CD8-positive, alpha-beta memory T cell (primary cell): ENCODE data around the gene SPATA46. TPM values are rescaled to one million over a fixed set of nuclear protein-coding genes. Genes with fewer than 3 reads are reported as not detected.

Experiments used
- CTCF ChIA-PET: fragments of 350-600 bp; sonication (Branson Sonifier 250); formaldehyde crosslinking; loops from one replicate; lab custom pipeline; 2021; ENCODE audit warnings: antibody characterized with exemption; lab: Charles Lee
- POLR2A ChIA-PET: fragments of 350-600 bp; sonication (Branson Sonifier 250); formaldehyde crosslinking; loops from one replicate; lab custom pipeline; 2021; ENCODE audit warnings: antibody characterized with exemption; lab: Charles Lee
- DNase-seq, 5 donors: peaks; one replicate each; pipeline versions ENCODE4 v3.0.0 to v3.0.0-alpha.2; 2020 to 2022; ENCODE audit warnings: mixed read lengths in 1 of 5
- H3K27ac ChIP-seq: one replicate; pipeline ENCODE4 v1.7.0; 2013; ENCODE audit warnings: low read depth, mild to moderate bottlenecking, low read length, moderate library complexity
- H3K27me3 ChIP-seq: 2 replicates; pipeline ENCODE4 v1.7.0; 2013; ENCODE audit warnings: low read length, mild to moderate bottlenecking; ENCODE audit not compliant: insufficient read depth, poor library complexity, severe bottlenecking
- H3K36me3 ChIP-seq: 2 replicates; pipeline ENCODE4 v1.7.0; 2013; ENCODE audit warnings: mild to moderate bottlenecking, low read length, moderate library complexity; ENCODE audit not compliant: insufficient read depth
- H3K4me1 ChIP-seq: 2 replicates; pipeline ENCODE4 v1.7.0; 2013; ENCODE audit warnings: mild to moderate bottlenecking, low read length, moderate library complexity; ENCODE audit not compliant: insufficient read depth
- H3K4me3 ChIP-seq: 2 replicates; pipeline ENCODE4 v1.7.0; 2013; ENCODE audit warnings: mild to moderate bottlenecking, low read length
- H3K9me3 ChIP-seq: 2 replicates; pipeline ENCODE4 v1.7.0; 2013; ENCODE audit warnings: mild to moderate bottlenecking, low read length
- H3K27ac Mint-ChIP-seq, 8 donors: one replicate each; pipeline ENCODE4 v1.8.0; 2020 to 2021; ENCODE audit warnings: mixed read lengths in 8 of 8, mild to moderate bottlenecking in 6 of 8, inconsistent platforms in 3 of 8, moderate library complexity in 3 of 8
- H3K27me3 Mint-ChIP-seq, 2 donors: one replicate each; pipeline ENCODE4 v1.8.0; 2020 to 2021; ENCODE audit warnings: mixed read lengths in 2 of 2, mild to moderate bottlenecking in 1 of 2, moderate library complexity in 1 of 2
- H3K36me3 Mint-ChIP-seq, 3 donors: one replicate each; pipeline ENCODE4 v1.8.0; 2020 to 2021; ENCODE audit warnings: mixed read lengths in 3 of 3, inconsistent platforms in 1 of 3, mild to moderate bottlenecking in 1 of 3
- H3K4me1 Mint-ChIP-seq, 3 donors: one replicate each; pipeline ENCODE4 v1.8.0; 2020 to 2021; ENCODE audit warnings: mixed read lengths in 3 of 3, inconsistent platforms in 1 of 3, mild to moderate bottlenecking in 1 of 3
- H3K4me3 Mint-ChIP-seq, 7 donors: one replicate each; pipeline ENCODE4 v1.8.0; 2020 to 2021; ENCODE audit warnings: mixed read lengths in 7 of 7, mild to moderate bottlenecking in 6 of 7, moderate library complexity in 4 of 7, inconsistent platforms in 2 of 7
- H3K9me3 Mint-ChIP-seq, 5 donors: one replicate each; pipeline ENCODE4 v1.8.0; 2020 to 2022; ENCODE audit warnings: mixed read lengths in 5 of 5, mild to moderate bottlenecking in 3 of 5, moderate library complexity in 2 of 5, inconsistent platforms in 1 of 5
- polyA plus RNA-seq: library from polyadenylated mRNA; unstranded; fragments of 300-500 nt; fragmentation: Illumina TruSeq; gene quantifications from one replicate; pipeline ENCODE4 v1.2.3, GENCODE V29; 2021
- total RNA-seq, 2 experiments: library from RNA; stranded (reverse); gene quantifications; one replicate each; pipeline ENCODE4 v1.2.3, GENCODE V29; 2021

SPATA46 gene
- total and polyA plus RNA-seq, 3 experiments from 2014 or later = not detected

DNA sequence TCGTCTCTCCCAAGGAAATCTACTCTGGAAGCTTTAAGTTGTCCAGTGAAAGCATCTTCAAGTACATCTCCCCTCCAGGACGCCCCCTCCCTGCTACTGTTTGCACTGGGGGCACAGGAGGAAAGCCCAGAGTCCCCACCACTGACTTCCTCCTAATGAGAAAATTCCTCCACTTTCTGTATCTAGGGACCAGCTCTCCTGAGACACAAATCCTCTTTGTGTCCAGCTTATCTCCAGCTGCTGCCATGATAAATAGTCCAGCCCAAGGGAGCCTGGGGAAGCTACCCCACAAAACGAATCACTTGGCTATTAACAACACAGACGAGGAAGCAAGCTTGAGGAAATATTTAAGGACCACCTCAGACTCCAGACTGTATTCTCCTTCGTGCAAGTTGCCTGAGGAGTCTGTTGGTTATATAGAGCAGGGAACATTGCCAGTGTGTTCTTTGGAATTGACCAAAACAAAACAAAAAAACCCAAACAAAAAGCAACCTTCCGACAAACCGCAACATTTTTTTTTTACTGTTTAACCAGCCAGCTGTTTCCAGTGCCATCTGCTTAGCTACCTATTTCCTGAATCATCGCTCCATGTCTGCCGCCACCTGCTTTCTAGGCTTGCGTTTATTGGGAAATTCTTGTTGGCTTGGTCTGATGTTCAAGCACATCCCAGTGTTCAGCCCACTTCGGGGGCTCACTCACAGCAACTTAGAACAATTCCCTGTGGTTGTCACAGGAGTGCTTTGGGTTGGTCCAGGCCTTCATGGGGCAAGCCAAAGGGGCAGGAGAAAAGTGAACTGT is 12.6 kb upstream of the SPATA46 start:
- H3K9me3 ChIP-seq = no peaks in the 10 kb centered on the region
- DNase-seq = no peak
- Mint-ChIP-seq H3K4me1 (peaks cover 3 to 7% (median 4%) of the 10 kb centered on the region in 3 donors), H3K9me3 (no peaks in the 10 kb centered on the region), H3K27ac (peak overlapping the region in 1 of 8 donors; percentile 59), H3K36me3 (no peaks in the 10 kb centered on the region), H3K4me3 (no peak overlapping the region), H3K27me3 (peaks cover 14 to 30% of the 10 kb centered on the region in 2 donors)
- H3K27ac ChIP-seq = no peak overlapping the region
- H3K4me1 ChIP-seq = no peaks in the 10 kb centered on the region
- POLR2A ChIA-PET = no interaction called here
- no peak overlapping the region for H3K4me3 ChIP-seq
- no peaks in the 10 kb centered on the region for H3K36me3 ChIP-seq
- CTCF ChIA-PET = interaction anchor here (0.9 to 1.4 kb wide), 2 partner anchors 33 to 333 kb away, joined by 3 read pairs; no protein-coding TSS in a partner anchor
- no peaks in the 10 kb centered on the region for H3K27me3 ChIP-seq

DNA sequence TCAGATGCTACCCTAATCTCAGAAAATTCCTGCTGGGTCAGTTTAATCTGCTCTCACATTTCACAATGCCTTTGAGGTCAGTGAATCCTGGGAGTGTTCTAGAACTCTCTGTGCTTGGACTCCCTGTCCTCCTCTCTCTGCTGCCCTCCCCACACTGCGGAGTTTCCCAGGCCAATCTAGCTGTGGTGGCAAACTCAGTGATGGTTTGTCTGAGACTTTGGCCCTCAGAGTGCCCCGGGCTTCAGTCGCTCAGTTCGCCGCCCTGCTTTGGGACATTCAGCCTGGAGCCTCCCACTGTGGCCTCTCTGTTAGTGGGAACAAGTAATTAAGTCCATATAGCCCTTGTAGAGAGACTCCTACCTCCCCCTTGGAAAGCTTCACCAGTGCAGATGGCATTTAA is 12.0 kb upstream of the SPATA46 start:
- Mint-ChIP-seq H3K27ac (no peak overlapping the region), H3K9me3 (no peaks in the 10 kb centered on the region), H3K36me3 (no peaks in the 10 kb centered on the region), H3K4me3 (no peak overlapping the region), H3K4me1 (peaks cover 3 to 7% (median 4%) of the 10 kb centered on the region in 3 donors), H3K27me3 (peaks cover 16 to 30% of the 10 kb centered on the region in 2 donors)
- no peak overlapping the region for H3K4me3 ChIP-seq
- no peaks in the 10 kb centered on the region for H3K9me3 ChIP-seq
- H3K27me3 ChIP-seq = no peaks in the 10 kb centered on the region
- no peaks in the 10 kb centered on the region for H3K4me1 ChIP-seq
- ChIA-PET CTCF (no interaction called here), POLR2A (no interaction called here)
- no peak overlapping the region for H3K27ac ChIP-seq
- DNase-seq = no peak
- no peaks in the 10 kb centered on the region for H3K36me3 ChIP-seq

DNA sequence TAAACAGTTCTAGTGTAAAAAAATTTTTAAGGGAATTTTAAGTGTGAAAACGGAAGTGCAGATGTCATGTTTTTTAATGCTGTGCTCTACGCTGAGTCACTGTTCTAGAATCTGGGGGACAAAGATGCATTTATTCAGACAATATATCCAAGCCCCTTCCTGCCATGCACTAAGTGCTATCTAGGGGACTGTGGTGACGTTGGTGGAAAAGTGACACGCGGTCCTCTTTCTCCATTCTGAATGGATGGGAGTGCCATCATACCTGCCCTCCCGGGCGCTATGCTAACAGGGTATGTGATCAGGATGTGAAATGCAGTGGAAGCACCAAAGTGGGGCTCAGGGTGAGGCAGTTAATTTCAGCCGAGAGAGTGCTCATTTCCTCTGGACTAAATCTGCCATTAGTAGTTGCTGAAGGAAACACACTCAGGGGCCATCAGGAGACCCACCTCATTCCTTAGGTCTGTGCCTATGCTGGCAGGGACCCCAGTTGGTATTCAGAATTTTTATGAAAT is 11.5 kb upstream of the SPATA46 start:
- Histone ChIP-seq H3K4me3 (no peak overlapping the region), H3K36me3 (no peaks in the 10 kb centered on the region), H3K9me3 (no peaks in the 10 kb centered on the region), H3K27ac (no peak overlapping the region), H3K4me1 (no peaks in the 10 kb centered on the region), H3K27me3 (no peaks in the 10 kb centered on the region)
- H3K4me1 Mint-ChIP-seq = peaks cover 3 to 7% (median 4%) of the 10 kb centered on the region in 3 donors
- H3K9me3 Mint-ChIP-seq = no peaks in the 10 kb centered on the region
- H3K27ac Mint-ChIP-seq = no peak overlapping the region
- H3K27me3 Mint-ChIP-seq = peaks cover 16 to 30% of the 10 kb centered on the region in 2 donors
- no peaks in the 10 kb centered on the region for H3K36me3 Mint-ChIP-seq
- no peak for DNase-seq
- H3K4me3 Mint-ChIP-seq = no peak overlapping the region
- POLR2A ChIA-PET = no interaction called here
- CTCF ChIA-PET = no interaction called here

DNA sequence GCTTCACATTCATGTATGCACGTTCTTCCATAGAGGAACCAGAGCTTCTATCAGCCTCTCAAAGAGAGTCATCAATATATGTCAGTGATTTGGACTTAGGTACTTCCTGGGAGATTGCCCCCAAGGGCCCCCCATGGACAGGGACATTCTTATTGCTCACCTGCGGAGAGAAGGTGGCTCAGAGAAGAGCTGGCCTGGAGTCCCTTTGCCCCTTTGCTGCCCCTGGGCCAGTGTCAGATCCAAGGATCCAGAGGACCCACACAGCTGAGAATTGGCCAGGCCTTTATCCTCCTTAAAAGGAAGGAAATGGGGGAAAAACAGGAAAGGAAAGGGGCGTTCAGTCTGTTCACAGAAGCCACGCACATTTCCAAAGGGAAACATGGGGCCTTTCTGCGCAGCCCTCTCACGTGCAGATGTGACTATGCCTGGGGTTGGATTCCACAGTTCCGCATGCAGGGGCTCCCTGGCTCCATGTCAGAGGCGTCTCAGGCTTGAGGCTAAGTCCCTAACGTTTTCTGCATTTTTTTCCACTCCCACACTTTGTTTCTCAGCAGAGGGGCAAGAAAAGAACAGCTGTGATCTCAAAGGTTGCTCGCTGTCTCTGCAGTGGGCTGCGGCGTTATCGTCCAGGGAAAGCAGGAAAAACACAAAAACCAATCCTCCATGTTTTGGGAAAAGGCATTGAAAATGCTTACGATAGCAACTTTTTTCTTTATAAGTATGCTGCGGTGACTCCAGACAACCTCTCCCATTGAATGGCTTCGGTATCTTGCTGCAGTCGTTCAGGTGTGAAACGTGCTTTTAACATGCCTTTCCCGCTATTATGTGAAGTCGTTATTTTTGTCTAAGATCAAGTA is 10.8 kb upstream of the SPATA46 start:
- Mint-ChIP-seq H3K4me1 (peaks cover 3 to 7% (median 4%) of the 10 kb centered on the region in 3 donors), H3K27me3 (peaks cover 16 to 30% of the 10 kb centered on the region in 2 donors), H3K9me3 (no peaks in the 10 kb centered on the region), H3K36me3 (no peaks in the 10 kb centered on the region), H3K27ac (no peak overlapping the region), H3K4me3 (no peak overlapping the region)
- Histone ChIP-seq H3K9me3 (no peaks in the 10 kb centered on the region), H3K4me1 (no peaks in the 10 kb centered on the region), H3K4me3 (no peak overlapping the region), H3K36me3 (no peaks in the 10 kb centered on the region), H3K27ac (peak overlapping the region; percentile 7), H3K27me3 (no peaks in the 10 kb centered on the region)
- CTCF ChIA-PET = no interaction called here
- no peak for DNase-seq
- POLR2A ChIA-PET = no interaction called here

DNA sequence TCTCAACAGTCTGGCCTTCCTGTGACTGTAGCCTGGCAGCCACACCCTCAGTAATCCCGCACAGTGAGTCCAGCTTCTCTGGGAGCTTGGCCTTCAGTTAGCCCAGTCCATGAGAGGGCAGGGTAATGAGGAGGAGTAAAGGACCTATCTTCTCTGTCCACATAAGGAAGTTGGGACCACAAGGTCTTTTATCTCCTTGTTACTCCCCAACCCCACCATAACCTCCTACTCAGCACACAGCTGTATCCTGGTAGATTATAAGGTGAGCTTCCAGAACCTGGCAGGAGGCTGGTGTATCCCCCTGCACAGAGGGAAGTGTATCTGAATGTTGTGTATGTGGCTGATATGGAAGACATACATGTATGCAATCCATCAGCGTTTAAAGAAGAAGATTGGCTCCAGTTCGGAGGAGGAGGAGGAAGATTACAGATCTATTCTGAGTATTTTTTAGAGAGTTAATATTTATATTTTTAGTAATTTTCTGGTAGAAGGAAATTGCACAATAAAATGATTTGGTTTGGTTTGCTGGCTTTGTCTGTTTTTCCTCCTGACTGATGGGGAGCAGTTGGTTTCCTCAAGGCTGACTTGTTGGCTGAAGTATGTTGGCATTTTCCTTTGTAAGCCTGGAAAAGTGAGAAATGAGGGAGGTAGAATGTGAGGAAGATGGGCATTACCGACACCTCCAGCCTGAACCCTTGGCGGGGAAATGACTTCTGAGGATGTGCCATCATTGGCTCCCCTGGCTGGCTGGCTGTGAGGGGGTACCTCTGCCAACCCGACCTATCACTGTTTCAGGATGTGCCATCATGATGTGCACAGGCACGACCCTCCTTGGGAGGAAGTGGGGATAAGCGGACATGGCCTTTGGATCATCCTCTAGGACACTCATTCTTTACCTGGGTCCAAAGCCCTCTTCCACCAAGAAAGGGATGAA is 9.9 kb upstream of the SPATA46 start:
- Mint-ChIP-seq H3K4me1 (peaks cover 0 to 7% (median 3%) of the 10 kb centered on the region in 3 donors), H3K9me3 (no peaks in the 10 kb centered on the region), H3K4me3 (no peak overlapping the region), H3K36me3 (no peaks in the 10 kb centered on the region), H3K27ac (no peak overlapping the region), H3K27me3 (peaks cover 16 to 25% of the 10 kb centered on the region in 2 donors)
- Histone ChIP-seq H3K4me3 (no peak overlapping the region), H3K27ac (no peak overlapping the region), H3K27me3 (no peaks in the 10 kb centered on the region), H3K4me1 (no peaks in the 10 kb centered on the region), H3K9me3 (no peaks in the 10 kb centered on the region), H3K36me3 (no peaks in the 10 kb centered on the region)
- ChIA-PET POLR2A (no interaction called here), CTCF (no interaction called here)
- DNase-seq = no peak

DNA sequence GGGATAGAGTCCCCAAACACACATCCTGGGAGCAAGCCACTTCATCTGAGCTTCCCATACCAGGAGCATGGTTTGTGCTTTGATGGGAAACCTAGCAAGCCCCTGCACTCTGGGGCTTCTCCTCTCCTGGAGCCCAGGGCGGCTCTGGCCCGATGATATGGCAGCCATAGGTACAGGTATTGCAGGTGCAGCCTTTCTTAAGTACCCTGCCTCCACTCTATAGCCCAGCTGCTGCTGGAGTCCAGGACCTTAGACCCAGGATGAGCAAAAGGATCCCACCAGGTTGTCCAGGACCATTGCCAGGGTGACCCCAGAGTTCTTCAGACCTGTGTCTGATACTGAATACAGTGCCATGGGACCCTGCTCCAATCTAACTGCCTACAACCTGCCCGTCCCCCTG is 9.0 kb upstream of the SPATA46 start:
- Histone ChIP-seq H3K27ac (peak overlapping the region; percentile 16), H3K4me3 (no peak overlapping the region), H3K27me3 (no peaks in the 10 kb centered on the region), H3K4me1 (no peaks in the 10 kb centered on the region), H3K9me3 (no peaks in the 10 kb centered on the region), H3K36me3 (no peaks in the 10 kb centered on the region)
- CTCF ChIA-PET = no interaction called here
- Mint-ChIP-seq H3K27me3 (peaks cover 16 to 17% of the 10 kb centered on the region in 2 donors), H3K36me3 (no peaks in the 10 kb centered on the region), H3K9me3 (no peaks in the 10 kb centered on the region), H3K27ac (no peak overlapping the region), H3K4me3 (no peak overlapping the region), H3K4me1 (peaks cover 0 to 7% (median 3%) of the 10 kb centered on the region in 3 donors)
- POLR2A ChIA-PET = no interaction called here
- DNase-seq = no peak

DNA sequence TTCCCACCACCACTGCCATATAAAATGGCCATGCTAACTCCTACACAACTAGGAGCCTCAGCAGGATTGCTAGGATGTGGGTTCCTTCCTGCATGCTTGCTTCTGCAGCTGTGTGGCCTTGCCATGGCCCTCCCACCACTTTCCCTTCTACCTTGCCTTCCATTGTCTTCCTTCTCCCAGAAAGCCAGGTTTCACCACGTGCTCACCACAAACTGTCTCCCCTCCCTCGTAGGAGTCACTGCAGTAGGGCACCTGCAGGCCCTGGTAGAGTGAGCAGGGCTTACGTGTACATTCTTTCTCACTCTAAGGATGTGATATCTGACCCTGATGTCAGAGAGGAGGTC is 8.6 kb upstream of the SPATA46 start:
- H3K9me3 Mint-ChIP-seq = no peaks in the 10 kb centered on the region
- no peak for DNase-seq
- no peaks in the 10 kb centered on the region for H3K27me3 ChIP-seq
- H3K36me3 ChIP-seq = no peaks in the 10 kb centered on the region
- H3K27ac ChIP-seq = no peak overlapping the region
- peaks cover 0 to 7% (median 3%) of the 10 kb centered on the region in 3 donors for H3K4me1 Mint-ChIP-seq
- H3K4me1 ChIP-seq = no peaks in the 10 kb centered on the region
- no peaks in the 10 kb centered on the region for H3K36me3 Mint-ChIP-seq
- H3K27me3 Mint-ChIP-seq = peaks cover 13 to 14% of the 10 kb centered on the region in 2 donors
- no peak overlapping the region for H3K4me3 ChIP-seq
- ChIA-PET CTCF (no interaction called here), POLR2A (no interaction called here)
- H3K4me3 Mint-ChIP-seq = no peak overlapping the region
- no peak overlapping the region for H3K27ac Mint-ChIP-seq
- no peaks in the 10 kb centered on the region for H3K9me3 ChIP-seq
